ENCODE data around the gene NRCAM.

Gene NRCAM

DNA sequence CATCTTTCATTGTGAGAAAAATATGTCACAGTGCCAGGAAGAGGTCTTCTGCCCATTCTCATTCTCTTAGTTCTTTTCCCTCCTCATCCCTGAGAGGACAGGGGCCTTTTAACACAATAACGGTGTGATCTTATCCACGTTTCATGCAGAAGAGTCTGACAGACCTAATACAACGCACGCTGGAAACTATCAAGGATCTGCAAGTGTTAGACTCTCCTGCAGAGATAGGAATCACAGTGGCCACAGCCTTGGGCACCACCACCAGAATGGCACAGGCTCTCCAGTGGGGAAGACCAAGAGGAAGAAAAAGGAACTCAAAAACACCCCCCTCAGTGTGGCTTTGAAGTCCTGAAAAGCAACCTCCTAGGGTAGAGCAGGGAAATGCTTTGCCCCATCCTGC lies 253.5 kb downstream of the NRCAM start (continued):
- TF ChIP-seq, protein P1, sequence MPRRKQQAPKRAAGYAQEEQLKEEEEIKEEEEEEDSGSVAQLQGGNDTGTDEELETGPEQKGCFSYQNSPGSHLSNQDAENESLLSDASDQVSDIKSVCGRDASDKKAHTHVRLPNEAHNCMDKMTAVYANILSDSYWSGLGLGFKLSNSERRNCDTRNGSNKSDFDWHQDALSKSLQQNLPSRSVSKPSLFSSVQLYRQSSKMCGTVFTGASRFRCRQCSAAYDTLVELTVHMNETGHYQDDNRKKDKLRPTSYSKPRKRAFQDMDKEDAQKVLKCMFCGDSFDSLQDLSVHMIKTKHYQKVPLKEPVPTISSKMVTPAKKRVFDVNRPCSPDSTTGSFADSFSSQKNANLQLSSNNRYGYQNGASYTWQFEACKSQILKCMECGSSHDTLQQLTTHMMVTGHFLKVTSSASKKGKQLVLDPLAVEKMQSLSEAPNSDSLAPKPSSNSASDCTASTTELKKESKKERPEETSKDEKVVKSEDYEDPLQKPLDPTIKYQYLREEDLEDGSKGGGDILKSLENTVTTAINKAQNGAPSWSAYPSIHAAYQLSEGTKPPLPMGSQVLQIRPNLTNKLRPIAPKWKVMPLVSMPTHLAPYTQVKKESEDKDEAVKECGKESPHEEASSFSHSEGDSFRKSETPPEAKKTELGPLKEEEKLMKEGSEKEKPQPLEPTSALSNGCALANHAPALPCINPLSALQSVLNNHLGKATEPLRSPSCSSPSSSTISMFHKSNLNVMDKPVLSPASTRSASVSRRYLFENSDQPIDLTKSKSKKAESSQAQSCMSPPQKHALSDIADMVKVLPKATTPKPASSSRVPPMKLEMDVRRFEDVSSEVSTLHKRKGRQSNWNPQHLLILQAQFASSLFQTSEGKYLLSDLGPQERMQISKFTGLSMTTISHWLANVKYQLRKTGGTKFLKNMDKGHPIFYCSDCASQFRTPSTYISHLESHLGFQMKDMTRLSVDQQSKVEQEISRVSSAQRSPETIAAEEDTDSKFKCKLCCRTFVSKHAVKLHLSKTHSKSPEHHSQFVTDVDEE (CRISPR knock-in tag; IDR thresholded peaks at IDR 0.05) = no peak
- TF ChIP-seq ZC3H10 (CRISPR knock-in tag; IDR thresholded peaks at IDR 0.05) (no peak), ZNF70 (CRISPR knock-in tag; IDR thresholded peaks at IDR 0.05) (no peak)

DNA sequence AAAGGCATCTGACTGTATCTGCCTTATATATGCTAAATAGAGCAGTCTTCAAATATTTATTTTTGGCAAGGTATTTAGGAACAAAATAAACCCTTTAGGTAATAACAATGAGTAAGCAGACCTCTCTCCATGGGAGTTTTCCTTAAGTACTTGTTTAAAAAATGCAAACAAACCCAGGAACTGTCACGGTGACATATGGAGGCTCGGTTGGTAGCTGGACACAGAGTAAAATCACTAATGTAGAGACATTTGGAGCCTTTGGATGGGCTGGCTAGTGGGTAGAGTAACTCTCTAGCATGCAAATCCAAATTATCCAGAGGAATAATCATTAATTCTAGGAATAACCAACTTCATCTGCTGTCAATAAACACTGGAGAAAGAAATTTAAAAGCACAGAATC lies 254.5 kb downstream of the NRCAM start:
- no peak for ATAC-seq
- TF ChIP-seq GLIS3 (CRISPR knock-in tag; IDR thresholded peaks at IDR 0.05) = no peak
- TF ChIP-seq, protein P2, sequence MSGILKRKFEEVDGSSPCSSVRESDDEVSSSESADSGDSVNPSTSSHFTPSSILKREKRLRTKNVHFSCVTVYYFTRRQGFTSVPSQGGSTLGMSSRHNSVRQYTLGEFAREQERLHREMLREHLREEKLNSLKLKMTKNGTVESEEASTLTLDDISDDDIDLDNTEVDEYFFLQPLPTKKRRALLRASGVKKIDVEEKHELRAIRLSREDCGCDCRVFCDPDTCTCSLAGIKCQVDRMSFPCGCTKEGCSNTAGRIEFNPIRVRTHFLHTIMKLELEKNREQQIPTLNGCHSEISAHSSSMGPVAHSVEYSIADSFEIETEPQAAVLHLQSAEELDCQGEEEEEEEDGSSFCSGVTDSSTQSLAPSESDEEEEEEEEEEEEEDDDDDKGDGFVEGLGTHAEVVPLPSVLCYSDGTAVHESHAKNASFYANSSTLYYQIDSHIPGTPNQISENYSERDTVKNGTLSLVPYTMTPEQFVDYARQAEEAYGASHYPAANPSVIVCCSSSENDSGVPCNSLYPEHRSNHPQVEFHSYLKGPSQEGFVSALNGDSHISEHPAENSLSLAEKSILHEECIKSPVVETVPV (CRISPR knock-in tag; IDR thresholded peaks at IDR 0.05) = no peak
- TF ChIP-seq, protein P1 (CRISPR knock-in tag; IDR thresholded peaks at IDR 0.05) = no peak
- TF ChIP-seq ISL1 (CRISPR knock-in tag; IDR thresholded peaks at IDR 0.05) = no peak
- no peak for TF ChIP-seq ZFP30 (CRISPR knock-in tag; IDR thresholded peaks at IDR 0.05)
- no peak for TF ChIP-seq BACH2 (CRISPR knock-in tag; IDR thresholded peaks at IDR 0.05; ENCODE audit: borderline replicate concordance)
- TF ChIP-seq, protein P3, sequence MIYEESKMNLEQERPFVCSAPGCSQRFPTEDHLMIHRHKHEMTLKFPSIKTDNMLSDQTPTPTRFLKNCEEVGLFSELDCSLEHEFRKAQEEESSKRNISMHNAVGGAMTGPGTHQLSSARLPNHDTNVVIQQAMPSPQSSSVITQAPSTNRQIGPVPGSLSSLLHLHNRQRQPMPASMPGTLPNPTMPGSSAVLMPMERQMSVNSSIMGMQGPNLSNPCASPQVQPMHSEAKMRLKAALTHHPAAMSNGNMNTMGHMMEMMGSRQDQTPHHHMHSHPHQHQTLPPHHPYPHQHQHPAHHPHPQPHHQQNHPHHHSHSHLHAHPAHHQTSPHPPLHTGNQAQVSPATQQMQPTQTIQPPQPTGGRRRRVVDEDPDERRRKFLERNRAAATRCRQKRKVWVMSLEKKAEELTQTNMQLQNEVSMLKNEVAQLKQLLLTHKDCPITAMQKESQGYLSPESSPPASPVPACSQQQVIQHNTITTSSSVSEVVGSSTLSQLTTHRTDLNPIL (CRISPR knock-in tag; IDR thresholded peaks at IDR 0.05; ENCODE audit: low read depth) = no peak
- TF ChIP-seq TOX (CRISPR knock-in tag; IDR thresholded peaks at IDR 0.05; ENCODE audit: borderline replicate concordance) = no peak

DNA sequence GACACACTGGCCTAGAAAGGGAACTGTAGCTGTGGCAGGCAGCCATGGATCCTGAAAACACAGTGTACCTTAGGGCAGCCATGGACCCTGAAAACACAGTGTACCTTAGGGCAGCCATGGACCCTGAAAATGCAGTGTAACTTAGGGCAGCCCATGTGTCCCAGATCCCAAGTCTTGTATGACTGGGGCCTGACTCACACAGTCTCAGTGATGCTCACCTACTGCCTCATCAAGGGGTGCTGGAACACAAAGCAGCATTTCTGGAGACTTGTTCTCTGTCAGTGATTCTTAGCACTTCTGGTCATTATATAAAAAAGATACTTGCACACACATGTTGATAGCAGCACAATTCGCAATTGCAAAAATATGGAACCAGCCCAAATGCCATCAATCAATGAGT lies 255.9 kb downstream of the NRCAM start:
- TF ChIP-seq GLIS3 (CRISPR knock-in tag; IDR thresholded peaks at IDR 0.05) (no peak), PPARA (CRISPR knock-in tag; IDR thresholded peaks at IDR 0.05; ENCODE audit: borderline replicate concordance) (no peak), ZNF565 (CRISPR knock-in tag; conservative IDR thresholded peaks at IDR 0.05; ENCODE audit: low read depth) (no peak), TCF4 (CRISPR knock-in tag; IDR thresholded peaks at IDR 0.05; ENCODE audit: borderline replicate concordance) (no peak), TOX (CRISPR knock-in tag; IDR thresholded peaks at IDR 0.05; ENCODE audit: borderline replicate concordance) (no peak), ZC3H10 (CRISPR knock-in tag; IDR thresholded peaks at IDR 0.05) (no peak), ZNF70 (CRISPR knock-in tag; IDR thresholded peaks at IDR 0.05) (no peak)
- ATAC-seq = no peak

DNA sequence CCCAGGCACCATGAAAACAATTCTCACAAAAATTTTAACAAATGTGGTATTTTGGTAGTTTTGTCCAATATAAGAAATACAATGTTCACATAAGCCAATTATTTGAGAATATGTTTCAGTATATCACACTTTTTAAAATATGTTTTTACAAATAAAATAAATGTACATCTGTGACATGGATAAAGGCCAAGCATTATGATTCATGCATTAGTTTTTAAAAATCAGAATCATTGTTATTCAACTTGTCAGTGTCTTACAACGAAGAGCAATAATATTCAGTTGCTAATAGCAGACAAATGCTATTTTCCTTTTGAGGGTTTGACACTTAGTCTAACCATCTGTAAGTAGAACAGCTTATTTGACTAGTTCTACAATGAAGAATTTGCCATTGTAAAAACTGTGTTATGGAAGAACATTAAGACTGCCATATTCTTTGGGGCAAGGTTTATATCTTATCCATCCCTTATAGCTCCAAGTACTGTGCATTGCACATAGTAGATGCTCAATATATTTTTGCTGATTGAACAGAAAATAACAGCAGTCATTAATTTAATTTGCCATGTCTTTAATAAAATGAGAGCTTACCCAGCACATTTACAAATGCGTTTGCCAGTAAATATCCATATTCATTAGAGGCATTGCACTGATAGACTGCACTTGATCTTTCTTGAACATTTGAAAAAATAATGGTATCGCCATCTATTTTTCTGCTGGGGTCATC lies 258.7 kb downstream of the NRCAM start:
- no peak for ATAC-seq
- TF ChIP-seq ZNF8 (CRISPR knock-in tag; IDR thresholded peaks at IDR 0.05) (no peak), ZC3H10 (CRISPR knock-in tag; IDR thresholded peaks at IDR 0.05) (no peak), RARB (CRISPR knock-in tag; IDR thresholded peaks at IDR 0.05) (no peak), GLIS3 (CRISPR knock-in tag; IDR thresholded peaks at IDR 0.05) (no peak), BACH2 (CRISPR knock-in tag; IDR thresholded peaks at IDR 0.05; ENCODE audit: borderline replicate concordance) (no peak), TOX (CRISPR knock-in tag; IDR thresholded peaks at IDR 0.05; ENCODE audit: borderline replicate concordance) (no peak), ZFP3 (CRISPR knock-in tag; IDR thresholded peaks at IDR 0.05) (no peak), PPARA (CRISPR knock-in tag; IDR thresholded peaks at IDR 0.05; ENCODE audit: borderline replicate concordance) (no peak), TCF4 (CRISPR knock-in tag; IDR thresholded peaks at IDR 0.05; ENCODE audit: borderline replicate concordance) (no peak), OSR1 (CRISPR knock-in tag; IDR thresholded peaks at IDR 0.05) (no peak), CSDC2 (CRISPR knock-in tag; IDR thresholded peaks at IDR 0.05) (no peak), ISL1 (CRISPR knock-in tag; IDR thresholded peaks at IDR 0.05) (no peak), ZFP30 (CRISPR knock-in tag; IDR thresholded peaks at IDR 0.05) (no peak)
- TF ChIP-seq, protein P1 (CRISPR knock-in tag; IDR thresholded peaks at IDR 0.05) = no peak
- TF ChIP-seq, protein P4, sequence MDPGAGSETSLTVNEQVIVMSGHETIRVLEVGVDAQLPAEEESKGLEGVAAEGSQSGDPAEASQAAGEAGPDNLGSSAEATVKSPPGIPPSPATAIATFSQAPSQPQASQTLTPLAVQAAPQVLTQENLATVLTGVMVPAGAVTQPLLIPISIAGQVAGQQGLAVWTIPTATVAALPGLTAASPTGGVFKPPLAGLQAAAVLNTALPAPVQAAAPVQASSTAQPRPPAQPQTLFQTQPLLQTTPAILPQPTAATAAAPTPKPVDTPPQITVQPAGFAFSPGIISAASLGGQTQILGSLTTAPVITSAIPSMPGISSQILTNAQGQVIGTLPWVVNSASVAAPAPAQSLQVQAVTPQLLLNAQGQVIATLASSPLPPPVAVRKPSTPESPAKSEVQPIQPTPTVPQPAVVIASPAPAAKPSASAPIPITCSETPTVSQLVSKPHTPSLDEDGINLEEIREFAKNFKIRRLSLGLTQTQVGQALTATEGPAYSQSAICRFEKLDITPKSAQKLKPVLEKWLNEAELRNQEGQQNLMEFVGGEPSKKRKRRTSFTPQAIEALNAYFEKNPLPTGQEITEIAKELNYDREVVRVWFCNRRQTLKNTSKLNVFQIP (CRISPR knock-in tag; IDR thresholded peaks at IDR 0.05; ENCODE audit: borderline replicate concordance, low read depth) = no peak
